Stimulated activated CD4-positive, alpha-beta T cell treated with anti-CD3 and anti-CD28 coated beads, TNF-alpha, amount 100 ng/mL, for 4 hours (primary cell): ENCODE results near the gene EHHADH.

Experiments used
- DNase-seq, 3 experiments: peaks; one replicate each; pipeline ENCODE4 v3.0.0-alpha.2; 2020; ENCODE audit warnings: low read depth in 3 of 3

Gene EHHADH

GRCh38 chr3:185197068-185197467, 56.8 kb downstream of the EHHADH start:
- no peak for DNase-seq

GRCh38 chr3:185195652-185196051, 58.2 kb downstream of the EHHADH start:
- DNase-seq = no peak

- no peak for DNase-seq
Observed at GRCh38 chr3:185188816-185189215, 65.0 kb downstream of the EHHADH start.

GRCh38 chr3:185187391-185187790, 66.5 kb downstream of the EHHADH start:
- DNase-seq = no peak

- no peak for DNase-seq
Observed at GRCh38 chr3:185176750-185177359, 77.0 kb downstream of the EHHADH start.

- DNase-seq = no peak
Observed at GRCh38 chr3:185175370-185175987, 78.4 kb downstream of the EHHADH start.

GRCh38 chr3:185172086-185173049, 81.5 kb downstream of the EHHADH start:
- DNase-seq = no peak

- DNase-seq = no peak
Observed at GRCh38 chr3:185164428-185165217, 89.2 kb downstream of the EHHADH start.

- DNase-seq = no peak
Observed at GRCh38 chr3:185162634-185163033, 91.2 kb downstream of the EHHADH start.

- DNase-seq = no peak
Observed at GRCh38 chr3:185161761-185162160, 92.1 kb downstream of the EHHADH start.

GRCh38 chr3:185157347-185157746, 96.5 kb downstream of the EHHADH start:
- DNase-seq = no peak

GRCh38 chr3:185155678-185156077, 98.2 kb downstream of the EHHADH start:
- no peak for DNase-seq

GRCh38 chr3:185153861-185154629, 99.8 kb downstream of the EHHADH start:
- no peak for DNase-seq

- DNase-seq = no peak
Observed at GRCh38 chr3:185153171-185153771, 100.6 kb downstream of the EHHADH start.

GRCh38 chr3:185152410-185153170, 101.3 kb downstream of the EHHADH start, which contains the start of gene C3orf70:
Gene C3orf70 (minus strand): TSS chr3:185153060. CDS start chr3:185152823, 237 bp downstream.
- peak in 1 of 3 experiments; percentile 9 for DNase-seq

GRCh38 chr3:185151964-185152409, 101.9 kb downstream of the EHHADH start:
- no peak for DNase-seq

- no peak for DNase-seq
Observed at GRCh38 chr3:185151101-185151963, 102.5 kb downstream of the EHHADH start.

GRCh38 chr3:185150561-185150960, 103.3 kb downstream of the EHHADH start:
- DNase-seq = no peak

GRCh38 chr3:185149591-185149990, 104.3 kb downstream of the EHHADH start:
- DNase-seq = no peak
